NCI-H748 (cell line): ENCODE data around the gene PHF3.
"Not testable (repeated sequence)": the region's sequence is repeated elsewhere in the genome, so short reads cannot be mapped to it uniquely, and the experiment has no call there.

Source experiments
- DNase-seq: peaks from one replicate; lab custom pipeline; 2025; ENCODE audit not compliant: unreplicated experiment; lab: John Stamatoyannopoulos, UW

PHF3 gene

DNA sequence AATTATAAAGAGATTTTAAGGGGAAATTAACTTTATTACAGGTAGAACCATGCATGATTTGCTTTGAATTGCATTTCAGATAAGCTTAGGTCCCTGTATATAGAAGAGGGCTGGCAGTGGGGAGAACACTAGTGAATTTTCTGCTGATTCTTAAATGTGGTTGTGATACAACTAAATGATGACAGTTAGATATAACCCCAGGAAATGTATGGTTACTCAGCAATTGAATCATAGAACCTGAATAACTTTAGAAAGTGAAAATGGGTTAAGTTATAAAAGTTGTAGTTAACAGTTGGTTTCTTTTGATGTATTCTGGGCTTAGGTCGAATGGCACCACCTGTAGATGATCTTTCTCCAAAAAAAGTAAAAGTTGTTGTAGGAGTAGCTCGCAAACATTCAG, 70.1 kb downstream of the PHF3 start:
- no peak for DNase-seq

GRCh38 chr6:63706630-63707029, 71.0 kb downstream of the PHF3 start:
- DNase-seq = no peak

- DNase-seq = no peak
These were observed 73.0 kb downstream of the PHF3 start for GRCh38 chr6:63708631-63709030.

DNA sequence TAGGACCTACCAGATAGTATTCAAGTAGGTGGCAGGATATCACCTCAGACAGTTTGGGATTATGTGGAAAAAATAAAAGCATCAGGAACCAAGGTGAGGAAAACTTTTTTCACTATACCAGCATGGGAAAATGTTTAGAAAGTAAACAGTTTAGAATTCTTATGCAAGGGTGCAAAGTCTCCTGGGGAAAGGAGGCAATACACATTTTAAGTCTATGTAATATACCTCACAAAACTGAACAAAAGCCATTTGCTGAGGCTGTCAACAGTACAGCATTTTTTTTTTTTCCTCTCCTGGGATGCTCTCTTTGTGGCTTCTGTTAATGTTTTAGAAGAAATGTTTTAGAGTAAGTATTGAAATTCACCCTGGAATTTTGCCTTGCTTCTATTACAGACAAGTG, 73.5 kb downstream of the PHF3 start:
- no peak for DNase-seq

- no peak for DNase-seq
These were observed 77.7 kb downstream of the PHF3 start for GRCh38 chr6:63713332-63713731.

DNA sequence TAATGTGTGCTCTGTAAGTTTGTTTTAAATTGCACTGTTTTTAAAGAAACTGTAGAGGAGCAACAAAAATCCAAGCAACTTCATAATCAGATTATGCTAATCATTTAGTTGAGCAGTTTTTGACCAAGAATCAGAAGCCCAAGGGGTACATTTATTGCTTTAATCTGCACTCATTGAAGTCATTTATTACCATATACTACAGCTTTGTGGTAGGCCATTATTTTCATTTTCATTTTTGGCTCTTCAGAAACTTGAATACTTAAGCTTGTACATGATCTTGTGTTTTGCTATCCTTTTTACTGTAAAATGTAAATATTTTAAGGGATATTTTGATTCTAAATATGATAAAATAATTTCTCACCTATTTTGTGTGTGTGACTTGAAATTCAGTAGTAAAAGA, 78.5 kb downstream of the PHF3 start:
- no peak for DNase-seq

- DNase-seq = no peak
These were observed 80.6 kb downstream of the PHF3 start for GRCh38 chr6:63716169-63716568.

GRCh38 chr6:63721181-63721580, 85.6 kb downstream of the PHF3 start:
- DNase-seq = no peak

DNA sequence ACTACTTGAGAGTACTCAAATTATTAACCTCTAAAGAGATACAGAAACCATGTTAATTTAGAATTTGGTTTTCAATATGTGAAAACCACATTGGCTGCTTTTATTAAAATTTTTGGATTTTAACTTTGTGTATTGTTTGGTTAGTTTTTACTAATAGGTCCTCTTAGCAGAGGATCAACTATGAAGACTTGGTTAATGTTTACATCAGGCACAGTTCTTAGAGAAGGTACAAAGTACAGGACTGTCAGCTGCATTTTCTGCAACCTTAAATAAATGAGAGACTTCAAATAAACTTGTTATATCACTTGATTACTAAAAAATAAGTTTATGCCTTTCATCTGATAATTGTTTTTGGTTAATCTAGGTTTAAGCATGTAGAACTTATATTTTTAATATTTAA, 89.1 kb downstream of the PHF3 start:
- no peak for DNase-seq

DNA sequence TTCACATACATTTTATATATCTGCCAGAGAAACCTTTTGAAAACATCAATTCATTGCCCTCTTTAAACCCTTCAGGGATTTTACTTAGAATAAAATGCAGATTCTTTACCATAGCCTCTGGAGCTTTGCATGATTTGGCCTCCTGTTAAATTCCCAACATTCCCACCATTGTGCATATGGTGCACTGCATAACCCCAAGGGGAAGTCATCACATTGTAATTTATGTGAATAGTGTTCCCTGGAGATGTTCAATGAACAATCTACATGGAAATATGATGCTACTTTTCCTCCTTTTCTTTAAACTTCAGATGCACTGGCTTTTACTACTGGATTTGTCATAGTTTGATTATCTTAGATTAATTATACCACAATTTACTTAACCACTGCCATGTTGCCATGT, 94.7 kb downstream of the PHF3 start:
- DNase-seq = no peak

GRCh38 chr6:63731930-63732329, 96.3 kb downstream of the PHF3 start:
- DNase-seq = no peak

GRCh38 chr6:63732336-63732735, 96.7 kb downstream of the PHF3 start:
- no peak for DNase-seq

DNA sequence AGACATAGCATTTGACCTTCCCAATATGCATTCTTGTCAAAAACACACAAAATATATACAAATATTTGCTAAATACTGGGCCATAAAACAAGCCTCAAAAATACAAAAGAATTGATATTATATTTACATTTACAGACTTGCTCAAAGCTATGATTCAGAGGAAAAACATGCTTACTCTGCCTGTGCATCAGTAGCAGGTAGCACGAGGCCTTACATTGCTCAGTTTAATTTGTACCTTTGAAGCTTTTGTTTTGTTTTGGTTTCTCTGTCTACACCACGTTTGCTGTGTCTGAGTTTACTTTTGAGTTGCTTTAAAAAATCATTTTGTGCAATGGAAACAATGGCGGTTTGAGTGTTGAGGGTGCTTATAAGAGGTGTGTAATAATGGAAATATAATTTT, 99.3 kb downstream of the PHF3 start:
- no peak for DNase-seq

- not testable (repeated sequence) for DNase-seq
These were observed 102.6 kb downstream of the PHF3 start for GRCh38 chr6:63738190-63738589.

DNA sequence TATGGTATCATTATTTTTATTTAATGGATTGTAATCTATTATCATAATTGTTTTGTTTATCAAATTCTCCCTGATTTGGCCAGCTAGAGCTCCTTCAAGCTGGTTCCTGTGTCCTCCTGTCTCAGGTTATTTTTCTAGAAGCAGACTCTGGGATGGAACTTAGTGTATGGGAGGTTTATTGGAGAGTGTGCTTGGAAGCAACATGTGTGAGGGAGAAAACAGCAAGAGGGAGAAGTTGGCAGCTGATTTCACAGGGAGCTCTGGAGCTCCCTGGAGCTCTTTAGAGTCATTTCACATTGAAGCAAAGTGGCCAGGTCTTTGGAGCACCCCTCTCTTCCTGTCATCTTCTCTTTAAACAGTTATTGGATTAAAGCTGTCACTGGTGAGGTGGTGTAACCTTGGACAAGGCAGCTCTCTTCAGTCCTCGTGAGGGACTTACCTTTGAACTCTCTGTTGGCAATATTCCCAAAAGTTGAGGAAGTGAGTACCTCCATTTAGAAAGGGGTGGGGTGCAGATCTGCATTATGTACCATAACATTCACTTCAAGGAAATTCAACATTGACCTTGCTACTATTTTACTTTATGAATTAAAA, 103.6 kb downstream of the PHF3 start:
- no peak for DNase-seq

DNA sequence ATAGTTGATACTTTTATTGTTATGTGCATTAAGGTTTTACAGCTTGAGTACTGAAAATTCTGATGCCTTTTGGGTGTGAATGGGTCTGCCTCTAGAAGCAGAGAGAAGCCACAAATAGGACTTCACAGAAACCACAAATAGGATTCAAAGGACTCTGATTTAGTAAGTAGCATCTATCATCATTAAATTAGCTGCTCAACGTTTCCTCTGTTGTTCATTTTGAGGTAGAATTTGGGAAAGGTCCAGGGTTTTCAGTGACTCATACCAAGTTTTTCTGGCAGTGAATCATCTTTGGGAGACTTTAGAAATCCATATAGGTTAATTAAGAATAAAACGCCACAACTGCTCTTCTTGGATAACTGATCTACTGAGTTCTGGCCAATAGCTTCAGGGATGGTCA, 105.1 kb downstream of the PHF3 start:
- no peak for DNase-seq

DNA sequence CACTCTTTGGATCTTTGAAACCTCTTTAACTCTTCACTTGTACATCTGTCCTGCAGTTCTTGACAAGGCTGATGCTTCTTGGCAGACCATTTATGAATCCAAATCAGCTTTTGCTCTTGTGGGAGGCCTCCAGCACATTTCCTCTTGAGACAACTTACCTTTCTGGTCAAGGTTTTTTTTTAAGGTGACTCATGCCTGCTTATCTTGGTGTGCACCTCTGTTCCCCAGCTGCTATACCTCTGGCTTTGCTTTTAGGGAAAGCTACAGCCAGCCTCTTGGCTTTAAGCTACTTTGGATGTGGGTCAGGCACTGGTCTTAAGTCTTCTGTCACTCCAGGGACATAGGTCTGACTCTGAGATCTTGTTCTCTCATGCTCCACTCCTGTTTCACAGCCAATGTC, 106.5 kb downstream of the PHF3 start:
- no peak for DNase-seq

- DNase-seq = no peak
These were observed 108.1 kb downstream of the PHF3 start for GRCh38 chr6:63743691-63744090.

DNA sequence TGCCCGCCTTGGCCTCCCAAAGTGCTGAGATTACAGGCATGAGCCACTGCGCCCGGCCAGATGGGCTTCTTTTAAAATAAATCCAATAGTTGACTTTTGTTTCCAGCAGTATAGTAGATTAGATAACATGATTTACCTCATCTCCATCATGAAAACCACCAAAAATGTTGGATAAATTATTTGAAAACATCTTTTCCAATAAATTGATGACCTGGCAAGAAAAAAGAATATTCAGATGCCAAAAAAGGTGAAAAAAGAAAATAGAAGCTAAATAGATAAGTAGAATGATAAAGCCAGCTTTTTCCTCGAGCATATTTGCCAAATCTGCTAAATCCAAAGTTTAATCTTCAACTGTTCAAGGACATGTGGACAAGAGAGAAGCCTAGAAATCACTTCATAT, 109.2 kb downstream of the PHF3 start:
- no peak for DNase-seq

DNA sequence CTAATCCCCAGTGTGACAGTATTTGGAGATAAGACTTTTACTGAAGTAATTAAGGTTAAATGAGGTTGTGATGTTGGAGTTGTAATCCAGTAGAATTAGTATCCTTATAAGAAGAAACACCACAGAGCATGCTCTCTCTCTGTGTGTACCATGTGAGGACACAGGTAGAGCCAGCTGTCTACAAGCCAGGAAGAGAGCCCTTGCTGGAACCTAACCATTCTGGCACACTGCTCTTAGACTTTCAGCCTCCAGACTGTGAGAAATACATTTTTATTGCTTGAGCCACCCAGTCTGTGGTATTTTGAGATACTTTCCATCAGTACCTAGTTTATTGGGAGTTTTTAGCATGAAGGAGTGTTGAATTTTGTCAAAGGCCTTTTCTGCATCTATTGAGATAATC, 110.2 kb downstream of the PHF3 start:
- no peak for DNase-seq

DNA sequence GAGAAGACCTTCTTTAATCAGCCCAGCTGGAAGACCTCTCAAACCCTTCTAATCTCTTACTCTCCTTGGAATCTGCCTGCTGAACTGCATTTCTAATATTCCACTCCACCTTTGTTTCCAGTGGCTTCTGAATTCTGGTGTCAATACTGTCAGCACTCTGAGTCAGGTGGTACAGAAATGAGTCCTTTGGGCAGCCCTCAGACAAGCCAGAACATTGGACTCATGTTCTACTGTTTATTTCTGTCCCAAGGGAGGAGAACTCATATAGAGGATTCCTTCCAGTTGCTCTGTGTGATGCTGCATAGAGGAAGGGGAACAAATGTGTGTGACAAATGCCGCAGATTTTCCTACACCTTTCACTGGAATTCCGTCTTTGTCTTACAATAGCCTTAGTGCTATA, 114.8 kb downstream of the PHF3 start:
- DNase-seq = no peak

- DNase-seq = not testable (repeated sequence)
These were observed 121.7 kb downstream of the PHF3 start for GRCh38 chr6:63757275-63757674.

- DNase-seq = no peak
These were observed 122.2 kb downstream of the PHF3 start for GRCh38 chr6:63757826-63758225.
